Measurements from ENCODE around the gene IRF2.
"Not testable (repeated sequence)": the region's sequence is repeated elsewhere in the genome, so short reads cannot be mapped to it uniquely, and the experiment has no call there.

The IRF2 gene

DNA sequence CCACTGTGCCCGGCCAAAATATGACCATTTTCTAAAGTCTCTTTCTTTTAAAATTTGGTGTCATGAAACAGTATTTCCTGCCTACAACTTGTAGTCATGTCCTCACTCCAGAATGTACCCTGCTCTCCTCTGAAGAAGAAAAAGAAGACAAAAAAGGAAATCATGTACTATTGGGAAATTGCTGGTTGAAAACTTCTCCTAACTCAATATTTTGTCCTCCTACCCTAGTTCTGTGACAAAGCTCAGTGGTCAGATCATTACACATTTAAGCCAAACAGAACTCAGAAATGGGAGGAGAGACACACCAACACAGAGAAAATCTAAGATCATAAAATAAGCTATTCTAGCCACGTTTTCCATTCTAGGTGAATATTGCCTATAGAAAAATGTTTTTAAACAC lies 127.7 kb downstream of the IRF2 start:
- DNase-seq (ENCODE audit: low spot score), result no peak

DNA sequence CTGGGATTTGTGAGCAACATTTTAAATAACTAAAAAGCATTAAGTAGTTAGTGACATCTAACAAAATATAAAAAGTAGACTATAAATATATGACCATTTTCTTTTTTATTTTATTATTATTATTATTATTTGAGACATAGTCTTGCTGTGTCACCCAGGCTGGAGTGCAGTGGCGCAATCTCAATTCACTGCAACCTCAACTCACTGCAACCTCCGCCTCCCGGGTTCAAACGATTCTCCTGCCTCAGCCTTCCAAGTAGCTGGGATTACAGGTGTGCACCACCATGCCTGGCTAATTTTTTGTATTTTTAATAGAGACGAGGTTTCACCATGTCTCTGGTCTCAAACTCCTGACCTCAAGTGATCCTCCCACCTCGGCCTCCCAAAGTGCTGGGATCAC lies 128.1 kb downstream of the IRF2 start:
- DNase-seq (ENCODE audit: low spot score), result not testable (repeated sequence)

GRCh38 chr4:184345573-184345922 lies 128.8 kb downstream of the IRF2 start:
- no peak for DNase-seq (ENCODE audit: low spot score)

GRCh38 chr4:184344899-184345572 lies 129.3 kb downstream of the IRF2 start:
- no peak for DNase-seq (ENCODE audit: low spot score)

DNA sequence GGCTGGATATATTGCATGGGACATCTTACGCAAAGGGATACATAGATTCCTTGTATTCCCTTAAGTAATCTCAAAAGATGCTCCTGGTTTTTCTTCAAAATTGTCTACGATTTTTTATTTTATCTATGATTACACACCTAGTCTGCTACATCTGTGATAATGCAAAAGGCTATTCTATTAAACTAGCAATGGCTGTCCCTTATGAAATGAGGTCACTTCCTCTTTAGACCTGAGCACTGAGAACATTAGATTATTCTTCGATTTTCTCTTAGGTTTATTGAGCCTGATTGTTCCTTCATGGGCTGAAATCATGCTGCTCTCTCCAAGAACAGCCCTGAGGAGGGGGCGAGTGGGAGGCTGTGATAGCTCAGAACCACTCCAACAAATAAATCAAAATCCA lies 129.9 kb downstream of the IRF2 start:
- no peak for DNase-seq (ENCODE audit: low spot score)

DNA sequence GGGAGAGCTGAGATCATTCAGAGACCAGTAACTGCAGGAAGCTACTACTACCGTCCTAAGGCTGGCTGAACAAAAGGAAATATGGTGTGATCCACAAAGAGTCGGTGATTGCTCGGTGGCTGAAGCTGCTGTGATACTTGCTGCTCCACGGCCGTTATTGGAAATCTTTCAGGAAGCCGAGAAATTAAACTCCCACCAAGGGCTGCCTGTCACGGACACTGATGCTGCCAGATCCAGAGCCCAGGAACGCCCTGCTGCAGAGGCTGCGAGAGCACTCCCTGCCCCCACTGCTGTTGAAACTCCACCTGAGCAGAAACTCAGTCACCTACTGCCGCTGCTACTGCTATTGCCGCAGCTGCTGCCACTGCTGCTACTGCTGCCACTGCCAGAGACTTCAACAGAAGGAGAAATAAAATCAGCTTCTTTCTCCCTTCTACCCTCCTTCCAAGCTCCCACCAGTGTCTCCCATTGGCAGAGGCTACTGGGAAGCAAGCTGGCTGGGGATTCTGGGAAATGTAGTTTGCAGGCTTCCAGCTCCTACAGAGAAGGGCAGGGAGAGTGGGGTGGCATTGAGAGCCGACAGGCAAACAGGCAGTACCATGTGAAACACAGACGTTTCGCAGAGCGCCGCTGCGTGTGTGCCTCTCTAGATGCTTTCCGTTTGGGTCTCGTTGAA lies 130.7 kb downstream of the IRF2 start:
- DNase-seq (ENCODE audit: low spot score), result peak; percentile 93

DNA sequence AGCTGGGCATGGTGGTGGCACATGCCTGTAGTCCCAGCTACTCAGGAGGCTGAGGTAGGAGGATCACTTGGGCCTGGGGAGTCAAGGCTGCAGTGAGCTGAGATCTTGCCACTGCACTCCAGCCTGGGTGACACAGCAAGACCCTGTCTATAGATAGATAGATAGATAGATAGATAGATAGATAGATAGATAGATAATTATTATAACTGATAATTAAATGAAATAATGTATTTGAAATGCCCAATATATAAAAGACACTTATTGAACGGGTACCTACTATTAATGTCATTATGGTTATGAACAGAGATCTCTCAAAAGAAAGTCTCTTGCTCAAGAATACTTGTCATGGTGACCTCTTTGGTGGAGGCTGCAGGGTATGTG lies 131.5 kb downstream of the IRF2 start:
- not testable (repeated sequence) for DNase-seq (ENCODE audit: low spot score)

DNA sequence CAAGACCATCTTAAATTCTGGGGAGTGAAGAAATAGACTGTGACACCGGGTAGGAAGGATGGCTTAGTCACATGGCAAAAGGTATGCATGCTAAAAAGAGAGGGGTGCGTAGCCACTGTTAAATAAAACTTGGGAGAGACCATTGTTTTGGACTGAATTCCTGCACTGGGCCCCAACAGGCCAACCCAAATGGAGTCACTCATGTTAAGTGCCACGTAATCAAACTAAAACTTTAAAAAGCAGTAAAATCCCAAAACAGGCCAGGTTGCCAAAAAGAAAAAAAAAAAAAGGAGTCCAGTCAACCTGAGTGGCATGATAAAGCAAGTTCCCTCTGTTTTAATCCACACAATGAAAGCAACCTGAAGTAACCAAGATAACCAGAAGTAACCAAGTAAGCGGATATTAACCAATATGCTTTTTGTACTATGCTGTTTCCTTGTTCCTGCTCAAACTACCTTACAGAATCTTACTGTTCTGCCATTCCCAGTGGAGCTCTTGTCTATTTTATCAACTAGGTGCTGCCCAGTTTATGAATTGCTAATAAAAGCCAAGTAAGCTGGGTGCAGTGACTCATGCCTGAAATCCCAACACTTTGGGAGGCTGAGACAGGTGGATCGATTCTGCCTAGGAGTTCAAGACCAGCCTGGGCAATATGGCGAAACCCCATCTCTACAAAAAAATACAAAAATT lies 132.0 kb downstream of the IRF2 start:
- DNase-seq (ENCODE audit: low spot score), result no peak

DNA sequence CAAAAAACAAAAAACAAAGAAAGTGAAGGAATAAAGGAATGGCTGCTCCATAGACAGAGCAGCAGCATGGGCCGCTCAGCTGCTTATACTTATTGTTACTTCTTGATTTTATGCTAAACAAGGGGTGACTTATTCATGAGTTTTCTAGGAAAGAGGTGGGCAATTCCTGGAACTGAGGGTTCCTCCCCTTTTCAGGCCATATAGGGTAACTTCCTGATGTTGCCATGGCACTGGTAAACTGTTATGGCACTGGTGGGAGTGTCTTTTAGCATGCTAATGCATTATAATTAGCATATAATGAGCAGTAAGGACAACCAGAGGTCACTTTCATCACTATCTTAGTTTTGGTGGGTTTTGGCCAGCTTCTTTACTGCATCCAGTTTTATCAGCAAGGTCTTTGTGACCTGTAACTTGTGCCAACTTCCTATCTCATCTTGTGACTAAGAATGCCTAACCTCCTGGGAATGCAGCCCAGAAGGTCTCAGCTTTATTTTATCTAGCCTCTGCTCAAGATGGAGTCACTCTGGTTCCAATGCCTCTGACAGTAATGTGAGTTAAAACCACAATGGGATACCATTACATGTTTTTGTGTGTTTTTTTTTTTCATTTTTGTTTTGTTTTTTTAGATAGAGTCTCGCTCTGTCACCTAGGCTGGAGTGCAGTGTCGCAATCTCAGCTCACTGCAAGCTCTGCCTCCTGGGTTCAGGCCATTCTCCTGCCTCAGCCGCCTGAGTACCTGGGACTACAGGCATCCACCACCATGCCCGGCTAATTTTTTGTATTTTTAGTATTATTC lies 134.8 kb downstream of the IRF2 start:
- not testable (repeated sequence) for DNase-seq (ENCODE audit: low spot score)

DNA sequence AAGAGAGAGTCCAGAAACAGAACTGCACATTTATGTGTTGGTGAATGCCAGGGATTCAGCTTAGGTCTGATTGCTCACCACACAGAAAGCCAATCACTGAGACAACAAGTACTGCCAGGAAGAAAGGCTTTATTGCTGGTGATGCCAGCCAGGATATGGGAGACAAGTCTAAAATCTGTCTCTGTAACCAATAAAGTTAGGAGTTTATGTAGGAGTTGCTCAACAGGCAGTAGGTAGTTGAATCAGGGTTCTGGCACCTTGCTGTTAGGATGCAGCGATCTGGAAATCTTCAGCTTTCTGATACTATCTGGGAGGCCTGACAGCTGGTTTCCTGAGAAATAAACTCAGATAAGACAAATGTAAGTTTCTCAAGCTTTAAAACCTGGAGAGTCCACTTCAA lies 136.4 kb downstream of the IRF2 start:
- DNase-seq (ENCODE audit: low spot score), result no peak
